ENCODE measurements around the gene TMEM240.
"Not testable (repeated sequence)": the region's sequence is repeated elsewhere in the genome, so short reads cannot be mapped to it uniquely, and the experiment has no call there.

Gene TMEM240

DNA sequence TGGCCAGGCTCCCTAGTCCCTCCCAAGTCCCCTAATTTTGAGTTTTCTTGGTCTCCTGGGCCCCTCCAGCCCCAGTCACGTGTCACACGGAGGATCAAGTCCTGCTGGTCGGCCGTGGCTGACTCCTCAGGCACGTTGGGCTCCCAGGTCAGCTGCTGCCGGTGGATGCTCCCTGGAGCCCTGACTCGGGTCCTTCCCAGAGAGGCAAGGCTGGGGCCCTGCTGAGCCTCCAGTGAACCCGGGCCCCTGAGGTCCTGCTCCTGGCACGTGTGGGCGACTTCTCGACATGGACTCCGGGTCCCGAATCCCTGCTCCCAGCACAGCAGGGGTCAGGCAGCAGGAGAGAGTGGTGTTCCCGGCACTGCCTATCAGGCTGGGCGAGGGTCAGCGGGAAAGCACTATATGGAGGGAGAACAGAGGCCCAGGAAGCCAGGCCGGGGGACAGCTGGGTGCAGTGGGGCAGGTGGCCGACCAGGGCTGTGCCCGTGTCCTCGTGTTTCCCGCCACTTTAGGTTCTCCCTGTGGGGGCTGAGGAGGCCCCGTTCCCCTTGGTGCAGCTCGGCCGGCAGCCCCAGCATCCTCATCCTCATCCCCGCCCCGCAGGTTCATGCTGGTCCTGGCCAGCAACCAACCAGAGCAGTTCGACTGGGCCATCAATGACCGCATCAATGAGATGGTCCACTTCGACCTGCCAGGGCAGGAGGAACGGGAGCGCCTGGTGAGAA is 13.2 kb downstream of the TMEM240 start:
- DNase-seq (ENCODE audit: low read depth in 2 of 3, low spot score in 1 of 3), result no peak

DNA sequence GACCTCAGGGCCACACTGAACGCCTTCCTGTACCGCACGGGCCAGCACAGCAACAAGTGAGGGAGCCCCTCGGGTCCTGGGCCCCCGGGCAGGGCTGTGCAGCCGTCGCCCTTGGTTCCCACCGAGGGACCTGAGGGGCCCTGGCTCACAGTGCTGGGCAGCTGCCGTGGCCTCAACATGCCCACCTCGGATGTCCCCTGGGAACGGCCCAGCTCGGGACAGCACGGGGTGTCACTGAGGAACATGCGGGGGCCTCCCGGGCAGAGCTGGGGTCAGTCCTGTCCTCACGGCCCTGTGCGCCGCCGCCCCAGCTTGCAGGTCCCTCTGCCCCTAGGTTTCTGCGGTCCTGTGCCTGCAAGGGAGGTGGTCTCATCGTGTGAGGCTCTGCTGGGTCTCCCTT is 13.9 kb downstream of the TMEM240 start:
- not testable (repeated sequence) for DNase-seq (ENCODE audit: low read depth in 2 of 3, low spot score in 1 of 3)

DNA sequence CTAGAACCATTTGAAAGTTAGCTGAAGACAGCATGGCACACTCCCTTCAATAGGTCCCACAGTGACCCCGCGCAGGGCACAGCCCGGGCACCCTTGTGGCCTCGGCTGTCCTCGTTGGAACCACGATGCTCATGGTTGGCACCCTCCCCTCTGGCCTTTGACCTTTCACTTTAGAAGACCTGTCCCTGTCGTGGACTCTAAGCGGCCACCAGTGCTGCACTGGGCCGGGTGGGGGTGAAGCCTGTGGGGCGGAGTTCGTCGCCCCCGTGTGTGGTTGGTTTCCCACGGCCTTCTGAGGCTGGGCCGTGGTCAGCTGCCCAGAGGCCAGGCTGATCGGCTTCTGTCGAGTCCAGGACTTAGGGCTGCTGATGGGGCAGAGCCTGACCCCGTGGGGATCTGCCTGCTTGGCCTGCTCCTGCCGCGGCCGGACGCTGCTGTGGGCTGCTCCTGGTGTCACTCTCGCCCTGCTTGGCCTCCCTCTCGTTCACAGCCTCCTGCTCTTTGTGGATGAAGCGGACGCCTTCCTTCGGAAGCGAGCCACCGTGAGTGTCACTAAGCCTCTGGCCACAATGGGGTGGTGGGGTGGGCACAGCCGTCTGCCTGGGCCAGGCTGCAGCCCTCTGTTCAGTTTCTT is 15.6 kb downstream of the TMEM240 start:
- not testable (repeated sequence) for DNase-seq (ENCODE audit: low read depth in 2 of 3, low spot score in 1 of 3)

DNA sequence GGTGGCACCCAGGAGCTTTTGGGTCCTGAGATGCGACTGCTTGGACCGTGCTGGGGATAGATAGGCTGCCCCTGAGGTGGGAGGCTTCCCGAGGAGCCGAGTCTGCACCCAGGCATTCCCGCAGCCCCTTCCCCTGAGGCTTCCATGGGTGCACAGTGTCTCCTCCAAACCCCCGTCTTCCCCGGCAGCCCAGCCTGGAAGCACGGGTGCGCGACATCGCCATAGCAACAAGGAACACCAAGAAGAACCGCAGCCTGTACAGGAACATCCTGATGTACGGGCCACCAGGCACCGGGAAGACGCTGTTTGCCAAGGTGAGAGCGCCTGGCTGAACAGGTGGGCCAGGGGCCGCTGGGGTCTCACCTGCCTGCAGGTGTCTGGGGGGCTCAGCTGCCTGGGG is 16.8 kb downstream of the TMEM240 start:
- not testable (repeated sequence) for DNase-seq (ENCODE audit: low read depth in 2 of 3, low spot score in 1 of 3)

DNA sequence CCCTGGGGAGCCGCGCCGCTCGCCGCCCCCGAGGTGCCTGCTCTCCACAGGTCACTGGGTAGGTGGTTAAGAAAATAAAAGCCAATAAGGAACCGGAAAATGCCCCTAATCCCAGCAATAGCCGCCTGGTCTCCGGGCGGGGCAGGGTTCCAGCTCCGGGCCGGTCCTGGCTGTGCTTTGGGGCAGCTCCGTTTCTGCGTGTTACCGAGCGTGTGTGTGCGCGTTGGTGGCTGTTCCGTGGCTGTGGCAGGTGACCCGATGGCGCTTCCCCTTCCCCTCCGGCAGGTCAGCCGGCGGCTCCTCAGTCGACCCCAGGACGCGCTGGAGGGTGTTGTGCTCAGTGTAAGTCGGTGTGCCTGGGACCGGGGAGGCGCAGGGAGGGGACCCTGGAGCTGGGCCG is 17.2 kb downstream of the TMEM240 start:
- DNase-seq (ENCODE audit: low read depth in 2 of 3, low spot score in 1 of 3), result not testable (repeated sequence)

DNA sequence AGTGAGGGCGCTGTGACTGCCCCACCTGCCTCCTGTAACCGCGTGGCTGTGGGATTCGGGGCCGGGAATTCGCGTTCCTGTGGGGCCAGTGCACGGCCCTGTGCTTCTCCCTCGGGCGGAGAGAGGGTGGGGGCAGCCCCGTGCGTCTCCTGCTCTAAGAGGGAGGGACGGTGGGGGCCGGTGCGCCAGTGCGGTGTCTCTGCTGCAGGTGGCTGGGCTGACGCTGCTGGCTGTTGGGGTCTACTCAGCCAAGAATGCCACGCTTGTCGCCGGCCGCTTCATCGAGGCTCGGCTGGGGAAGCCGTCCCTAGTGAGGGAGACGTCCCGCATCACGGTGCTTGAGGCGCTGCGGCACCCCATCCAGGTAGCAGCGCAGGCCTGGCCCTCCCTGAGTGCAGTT is 17.9 kb downstream of the TMEM240 start:
- not testable (repeated sequence) for DNase-seq (ENCODE audit: low read depth in 2 of 3, low spot score in 1 of 3)

DNA sequence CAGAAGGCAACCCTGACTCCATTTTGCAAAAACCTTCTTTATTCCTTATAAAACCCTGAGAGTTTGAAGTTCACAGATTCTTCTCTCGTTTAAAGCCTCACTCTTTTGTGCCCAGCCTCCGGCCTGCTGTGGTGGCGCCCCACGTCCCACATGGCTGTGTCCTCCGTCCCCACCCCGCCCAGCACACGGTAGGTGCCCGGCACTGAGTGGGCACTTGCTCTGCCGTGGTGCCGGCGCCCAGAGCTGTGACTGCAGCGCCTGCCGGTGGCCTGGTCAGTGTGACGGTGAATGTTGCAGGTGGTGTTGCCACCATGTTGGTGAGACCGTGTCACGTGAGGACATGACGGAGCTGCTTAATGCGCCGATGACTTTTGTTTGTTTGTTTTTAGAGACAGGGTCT is 19.1 kb downstream of the TMEM240 start:
- no peak for DNase-seq (ENCODE audit: low read depth in 2 of 3, low spot score in 1 of 3)

DNA sequence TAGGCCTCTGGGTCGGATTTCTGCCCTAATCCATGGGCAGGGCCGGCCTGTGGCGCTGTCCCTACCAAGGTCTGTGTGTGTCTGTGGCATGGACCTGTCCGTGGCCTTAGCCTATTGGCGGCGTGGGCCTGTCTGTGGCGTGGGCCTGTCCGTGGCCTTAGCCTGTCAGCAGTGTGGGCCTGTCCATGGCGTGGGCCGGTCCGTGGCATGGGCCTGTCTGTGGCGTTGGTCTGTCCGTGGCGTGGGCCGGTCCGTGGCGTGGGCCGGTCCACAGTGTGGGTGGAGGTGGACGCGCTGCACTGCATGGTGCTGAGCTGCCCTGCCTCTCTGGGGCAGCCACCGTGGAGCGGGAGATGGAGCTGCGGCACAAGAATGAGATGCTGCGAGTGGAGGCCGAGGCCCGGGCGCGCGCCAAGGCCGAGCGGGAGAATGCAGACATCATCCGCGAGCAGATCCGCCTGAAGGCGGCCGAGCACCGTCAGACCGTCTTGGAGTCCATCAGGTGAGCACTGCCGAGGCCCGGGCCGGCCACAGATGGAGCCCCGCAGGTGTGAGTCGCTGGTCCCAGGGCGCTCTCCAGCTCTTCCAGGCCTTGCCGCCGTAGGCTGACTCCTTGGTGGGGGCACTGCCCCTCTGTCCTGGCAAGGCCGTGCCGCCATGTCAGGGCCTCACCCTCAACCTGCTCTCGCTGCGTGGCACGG is 20.5 kb downstream of the TMEM240 start:
- DNase-seq (ENCODE audit: low read depth in 2 of 3, low spot score in 1 of 3), result not testable (repeated sequence)

DNA sequence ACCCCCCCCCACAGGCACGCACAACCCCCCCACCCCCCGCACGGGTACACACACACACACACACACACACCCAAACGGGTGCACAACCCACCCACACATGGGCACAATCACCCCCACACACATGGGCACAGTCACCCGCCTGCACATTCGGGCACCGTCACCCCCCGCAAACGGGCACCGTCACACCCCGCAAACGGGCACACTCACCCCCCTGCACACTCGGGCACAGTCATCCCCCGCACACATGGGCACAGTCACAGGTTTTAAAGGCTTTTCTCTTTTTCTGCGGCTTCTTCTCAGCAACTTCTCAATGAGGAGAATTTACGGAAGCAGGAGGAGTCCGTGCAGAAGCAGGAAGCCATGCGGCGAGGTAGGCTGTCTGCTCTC is 21.8 kb downstream of the TMEM240 start:
- not testable (repeated sequence) for DNase-seq (ENCODE audit: low read depth in 2 of 3, low spot score in 1 of 3)

DNA sequence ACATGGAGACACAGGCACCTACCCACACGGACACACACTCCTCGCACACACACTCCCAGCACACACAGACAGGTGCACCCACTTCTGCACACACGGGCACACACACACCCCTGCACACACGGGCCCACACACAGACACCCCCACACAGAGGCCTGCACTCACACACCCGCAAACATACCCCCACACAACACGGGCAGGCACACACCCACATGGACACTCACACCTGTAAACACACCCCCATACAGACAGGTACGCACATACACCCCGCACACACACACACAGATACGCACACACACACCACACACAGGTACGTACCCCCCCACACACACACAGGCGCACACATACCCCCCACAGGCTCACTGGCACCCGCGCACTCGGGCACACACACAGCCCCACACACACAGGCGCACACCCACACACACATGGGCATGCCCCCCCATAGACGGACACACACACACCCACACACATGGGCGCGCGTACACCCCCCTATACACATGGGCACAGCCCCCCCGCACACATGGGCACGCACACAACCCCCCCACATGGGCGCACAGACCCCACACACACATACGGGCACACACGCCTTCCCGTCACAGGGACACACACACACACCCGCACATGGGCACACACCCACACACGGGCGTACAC is 22.3 kb downstream of the TMEM240 start:
- no peak for DNase-seq (ENCODE audit: low read depth in 2 of 3, low spot score in 1 of 3)

DNA sequence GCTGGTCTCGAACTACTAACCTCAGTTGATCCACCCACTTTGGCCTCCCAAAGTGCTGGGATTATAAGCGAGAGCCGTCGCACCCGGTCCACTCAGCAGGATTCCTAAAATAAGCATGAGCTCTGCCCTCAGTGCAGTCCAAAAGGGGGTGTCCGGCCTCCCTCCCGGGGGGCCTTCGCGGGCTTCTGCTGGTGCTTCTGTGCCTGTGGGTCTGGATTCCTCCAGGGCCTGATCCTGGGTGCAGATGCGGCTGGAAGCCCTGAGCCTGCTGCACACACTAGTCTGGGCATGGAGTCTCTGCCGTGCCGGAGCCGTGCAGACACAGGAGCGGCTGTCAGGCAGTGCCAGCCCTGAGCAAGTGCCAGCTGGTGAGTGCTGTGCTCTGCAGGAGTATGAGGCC is 23.5 kb downstream of the TMEM240 start:
- not testable (repeated sequence) for DNase-seq (ENCODE audit: low read depth in 2 of 3, low spot score in 1 of 3)

DNA sequence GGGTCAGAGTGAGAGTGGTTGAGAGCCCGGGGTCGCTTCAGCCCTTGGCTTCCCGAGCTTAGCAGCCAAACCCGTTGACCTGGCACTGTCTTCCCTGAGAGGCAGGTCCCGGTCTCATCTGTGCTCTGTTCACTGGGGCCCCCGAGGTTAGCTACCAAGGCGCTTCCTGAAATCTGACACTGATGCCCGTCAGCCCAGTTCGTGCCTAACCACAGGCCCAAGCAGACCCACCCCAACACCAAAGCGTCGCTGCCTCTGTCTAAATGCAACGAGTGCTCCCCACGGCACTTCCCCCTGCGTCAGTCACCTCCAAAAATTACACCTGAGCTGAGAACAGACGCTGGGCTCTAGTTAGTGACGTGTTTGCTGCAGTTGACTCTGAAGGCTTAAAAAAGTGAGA is 26.0 kb downstream of the TMEM240 start:
- DNase-seq (ENCODE audit: low read depth in 2 of 3, low spot score in 1 of 3), result not testable (repeated sequence)

DNA sequence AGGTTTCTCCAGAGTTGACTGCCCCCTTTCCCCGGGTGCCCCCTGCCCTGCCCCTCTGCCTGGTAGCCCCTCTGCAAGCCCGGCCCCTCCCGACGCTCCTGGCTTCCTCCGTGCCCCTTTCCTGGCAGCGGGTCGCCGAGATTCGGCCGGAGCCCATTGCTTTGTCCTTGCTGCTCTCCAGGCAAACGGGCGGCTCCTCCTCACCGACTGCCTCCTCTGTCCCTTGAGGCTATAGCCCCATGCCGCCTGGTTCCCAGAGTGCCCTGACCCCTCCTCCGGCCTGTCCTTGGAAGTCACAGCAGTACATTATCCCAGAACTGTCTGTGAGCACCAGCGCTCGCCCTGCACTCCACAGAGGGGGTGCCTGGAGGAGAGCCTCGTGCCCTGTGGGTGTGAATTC is 26.7 kb downstream of the TMEM240 start:
- DNase-seq (ENCODE audit: low read depth in 2 of 3, low spot score in 1 of 3), result not testable (repeated sequence)

DNA sequence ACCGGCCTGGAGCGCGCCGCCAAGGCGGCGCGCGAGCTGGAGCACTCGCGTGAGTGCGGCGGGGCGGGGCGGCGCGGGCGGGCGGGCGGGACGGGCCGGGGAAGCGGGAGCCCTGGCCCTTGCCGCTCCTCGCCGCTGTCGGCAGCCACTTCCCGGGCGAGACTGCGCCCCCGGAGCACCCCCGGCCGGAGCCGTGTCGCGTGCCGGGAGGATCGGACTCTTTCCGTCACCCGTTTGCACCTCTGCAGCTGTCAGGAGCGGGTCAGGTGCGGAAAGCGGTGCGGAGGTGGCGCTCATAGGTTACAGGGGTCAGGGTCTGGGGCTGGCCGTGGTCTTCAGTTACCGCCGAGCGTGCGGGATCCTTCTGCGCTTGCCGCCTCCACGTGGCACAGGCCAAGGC is 28.0 kb downstream of the TMEM240 start:
- not testable (repeated sequence) for DNase-seq (ENCODE audit: low read depth in 2 of 3, low spot score in 1 of 3)

DNA sequence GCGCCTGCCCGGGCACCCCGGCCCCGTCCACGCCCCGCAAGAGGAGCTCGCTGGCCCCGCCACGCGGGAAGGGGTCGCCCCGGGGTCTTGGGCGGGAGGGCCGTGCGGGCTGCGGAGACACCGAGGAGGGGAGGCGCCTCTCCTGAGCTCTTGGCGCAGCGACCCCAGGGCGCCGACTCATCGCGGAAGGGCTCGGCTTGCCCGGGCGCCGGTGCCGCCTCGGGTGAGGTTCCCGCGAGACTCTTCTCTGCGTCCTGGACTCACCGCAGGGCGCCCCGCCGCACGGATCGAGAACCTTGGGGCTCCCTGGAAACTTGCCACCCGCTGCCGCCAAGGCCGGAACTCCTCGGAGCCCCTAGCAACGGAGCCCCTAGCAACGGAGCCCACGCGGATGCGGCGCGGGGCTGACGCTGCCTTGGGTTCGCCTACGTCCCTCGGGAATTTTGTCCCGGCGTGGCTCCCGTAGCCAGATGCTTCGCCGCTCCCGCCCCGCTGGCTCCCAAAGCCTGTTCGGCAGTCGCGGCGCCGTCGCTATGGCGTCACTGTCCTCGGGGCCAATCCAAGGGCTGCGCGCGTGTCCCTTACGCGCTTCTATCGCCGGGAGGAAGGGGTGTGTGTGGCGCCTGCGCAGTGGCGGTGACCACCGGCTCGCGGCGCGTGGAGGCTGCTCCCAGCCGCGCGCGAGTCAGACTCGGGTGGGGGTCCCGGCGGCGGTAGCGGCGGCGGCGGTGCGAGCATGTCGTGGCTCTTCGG is 28.7 kb downstream of the TMEM240 start, which contains the start of gene ATAD3A:
Gene ATAD3A, plus strand, starts transcription at position 630 of the 753 bp plus-strand sequence. Its CDS starts 107 bp downstream, at position 737.
- peak; percentile 92 to 97 (median 95) for DNase-seq (ENCODE audit: low read depth in 2 of 3, low spot score in 1 of 3)

DNA sequence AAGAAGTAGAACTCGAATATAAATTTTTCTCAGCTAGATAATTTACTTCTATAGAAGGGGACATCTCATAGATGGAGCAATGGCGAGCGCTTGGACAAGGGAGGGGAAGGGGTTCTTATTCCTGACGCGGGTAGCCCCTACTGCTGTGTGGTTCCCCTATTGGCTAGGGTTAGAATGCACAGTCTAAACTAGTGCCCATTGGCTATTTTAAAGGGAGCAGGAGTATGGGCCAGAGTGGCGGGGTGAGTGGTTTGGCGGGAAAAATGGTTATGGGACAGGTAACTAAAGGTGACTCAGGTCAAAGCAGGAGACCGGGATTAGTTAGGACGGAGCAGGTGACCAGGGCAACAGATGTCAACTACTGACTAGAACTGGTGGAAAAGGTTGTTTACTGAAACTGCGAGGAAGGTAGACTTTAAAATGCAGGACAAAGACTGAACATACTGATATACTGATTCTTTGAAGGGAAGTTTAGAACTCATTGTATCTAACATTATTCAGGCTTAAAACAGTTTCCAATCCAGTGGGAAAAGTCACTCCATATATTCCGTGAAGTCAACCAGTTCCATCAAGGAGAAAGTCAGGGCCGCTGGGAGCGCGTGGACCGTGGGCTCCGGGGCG is 29.4 kb downstream of the TMEM240 start:
- DNase-seq (ENCODE audit: low read depth in 2 of 3, low spot score in 1 of 3), result no peak

DNA sequence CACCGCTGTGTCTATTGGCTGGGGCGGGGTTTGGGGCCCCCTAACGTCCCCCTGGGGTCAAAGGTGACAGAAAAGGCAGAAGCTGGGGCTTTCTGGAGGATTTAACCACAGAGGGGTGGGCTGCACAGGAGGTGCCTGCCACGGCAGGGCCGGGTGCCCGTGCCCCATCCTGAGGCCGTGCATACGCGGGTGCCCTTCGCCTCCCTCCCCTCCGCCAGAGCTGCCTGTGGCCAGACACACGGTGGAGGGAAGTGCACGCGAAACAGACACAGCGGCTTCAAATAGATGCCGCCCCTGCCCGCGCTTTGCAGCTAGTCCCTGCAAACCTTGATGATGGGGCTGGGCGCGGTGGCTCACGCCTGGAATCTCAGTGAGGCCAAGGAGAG is 31.0 kb downstream of the TMEM240 start:
- DNase-seq (ENCODE audit: low read depth in 2 of 3, low spot score in 1 of 3), result not testable (repeated sequence)

DNA sequence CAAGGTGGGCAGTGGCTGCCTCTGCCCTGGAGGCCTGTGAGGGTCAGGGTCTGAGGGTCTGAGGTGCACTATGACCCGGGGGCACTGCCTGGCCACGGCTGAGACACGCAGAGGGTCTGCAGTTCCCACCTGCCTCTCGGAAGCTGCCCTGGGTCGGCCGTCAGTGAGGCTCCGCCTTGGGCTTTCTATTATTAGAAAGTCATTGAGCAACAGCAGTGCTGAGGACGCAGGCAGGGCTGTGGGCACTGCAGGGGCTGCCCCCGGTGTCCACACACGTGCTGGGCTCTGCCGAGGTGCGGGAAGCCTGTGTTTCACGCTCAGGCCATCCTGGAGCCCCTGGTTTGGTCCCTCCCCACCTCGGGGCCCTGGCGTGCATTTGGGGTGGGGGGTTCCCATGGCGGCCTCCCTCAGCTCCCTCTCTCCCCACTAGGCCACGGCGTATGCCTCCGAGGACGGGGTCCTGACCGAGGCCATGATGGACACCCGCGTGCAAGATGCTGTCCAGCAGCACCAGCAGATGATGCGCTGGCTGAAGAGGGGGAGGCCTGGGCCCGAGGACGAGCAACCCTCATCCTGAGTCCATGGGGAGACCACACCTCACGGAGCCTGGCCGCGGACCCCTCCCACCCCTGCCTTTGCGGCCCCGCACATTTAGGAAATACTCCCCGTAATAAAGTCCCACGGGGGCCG is 31.5 kb downstream of the TMEM240 start:
- not testable (repeated sequence) for DNase-seq (ENCODE audit: low read depth in 2 of 3, low spot score in 1 of 3)

DNA sequence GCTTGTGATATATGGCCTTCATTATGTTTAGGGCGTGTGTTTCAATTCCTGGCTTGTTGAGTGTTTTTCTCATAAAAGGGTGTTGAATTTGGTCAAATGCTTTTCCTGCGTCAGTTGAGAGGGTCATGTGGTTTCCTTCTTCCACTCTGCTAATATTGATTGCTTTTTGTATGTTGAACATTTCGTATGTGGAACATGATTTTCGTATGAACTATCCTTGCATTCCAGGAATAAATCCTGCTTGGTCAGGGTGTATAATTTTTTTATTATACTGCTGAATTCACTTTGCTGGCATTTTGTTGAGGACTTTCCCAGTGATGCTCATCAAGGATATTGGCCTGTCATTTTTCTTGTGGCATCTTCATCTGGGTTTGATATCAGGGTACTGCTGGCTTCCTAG is 33.1 kb downstream of the TMEM240 start:
- DNase-seq (ENCODE audit: low read depth in 2 of 3, low spot score in 1 of 3), result no peak

DNA sequence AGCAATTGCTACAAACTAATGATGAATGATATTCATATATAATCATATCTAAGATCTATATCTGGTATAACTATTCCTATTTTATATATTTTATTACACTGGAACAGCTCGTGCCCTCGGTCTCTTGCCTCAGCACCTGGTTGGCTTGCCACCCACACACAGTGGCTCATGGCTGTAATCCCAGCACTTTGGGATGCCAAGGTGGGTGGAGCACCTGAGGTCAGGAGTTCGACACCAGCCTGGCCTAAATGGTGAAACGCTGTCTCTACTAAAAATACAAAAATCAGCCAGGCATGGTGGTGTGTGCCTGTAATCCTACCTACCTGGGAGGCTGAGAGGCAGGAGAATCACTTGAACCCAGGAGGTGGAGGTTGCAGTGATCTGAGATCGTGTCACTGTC is 34.6 kb downstream of the TMEM240 start:
- not testable (repeated sequence) for DNase-seq (ENCODE audit: low read depth in 2 of 3, low spot score in 1 of 3)

Measured in stimulated activated CD4-positive, alpha-beta T cell treated with anti-CD3 and anti-CD28 coated beads, Interleukin-12 subunit alpha, Interleukin-12 subunit beta, amount 100 ng/mL, for 48 hours (primary cell).